ENCODE data around the gene RNF4. TPM values are rescaled to one million over a fixed set of nuclear protein-coding genes. Genes with fewer than 3 reads are reported as not detected.

RNF4 gene
- total and polyA plus RNA-seq, 8 donors = 11.7 to 30.3 (median 23.3) TPM

- intact Hi-C loops (cut with DNase I) = no loop called here
- TF ChIP-seq CTCF (IDR thresholded peaks at IDR 0.05) = no peak
- H3K27ac ChIP-seq = no peak overlapping the region
Measured at GRCh38 chr4:2470791-2471190, 1.9 kb downstream of the RNF4 start.

DNA sequence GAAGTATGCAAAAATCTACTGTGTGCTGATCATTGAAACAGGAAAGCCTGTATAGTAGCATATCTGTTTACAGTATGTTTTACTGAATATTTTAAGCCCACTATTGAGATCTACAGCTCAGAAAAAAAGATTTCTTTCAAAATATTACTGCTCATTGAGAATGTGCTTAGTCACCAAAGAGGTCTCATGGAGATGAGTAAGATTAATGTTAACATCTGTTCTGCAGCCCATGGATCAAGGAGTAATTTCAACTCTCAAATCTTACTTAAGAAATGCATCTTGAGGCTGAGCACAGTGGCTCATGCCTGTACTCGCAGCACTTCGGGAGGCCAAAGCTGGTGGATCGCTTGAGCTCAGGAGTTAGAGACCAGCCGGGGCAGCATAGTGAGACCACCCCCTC lies 3.3 kb downstream of the RNF4 start:
- TF ChIP-seq CTCF (IDR thresholded peaks at IDR 0.05) = no peak
- FAIRE-seq = no peak

More at GRCh38 chr4:2470791-2471190, 1.9 kb downstream of the RNF4 start:
- H3K36me3 ChIP-seq = no peaks in the 10 kb centered on the region
- ATAC-seq (no peak), FAIRE-seq (no peak), DNase-seq (no peak)
- H3K4me1 ChIP-seq = peaks cover 0 to 16% (median 11%) of the 10 kb centered on the region in 3 donors
- WGBS, 2 donors = 79 to 81% methylated on average over 7 of the region's 7 CpGs
- no peaks in the 10 kb centered on the region for H3K9me3 ChIP-seq
- no peaks in the 10 kb centered on the region for H3K27me3 ChIP-seq
- peak overlapping the region in 1 of 4 donors; percentile 94 for H3K4me3 ChIP-seq

DNA sequence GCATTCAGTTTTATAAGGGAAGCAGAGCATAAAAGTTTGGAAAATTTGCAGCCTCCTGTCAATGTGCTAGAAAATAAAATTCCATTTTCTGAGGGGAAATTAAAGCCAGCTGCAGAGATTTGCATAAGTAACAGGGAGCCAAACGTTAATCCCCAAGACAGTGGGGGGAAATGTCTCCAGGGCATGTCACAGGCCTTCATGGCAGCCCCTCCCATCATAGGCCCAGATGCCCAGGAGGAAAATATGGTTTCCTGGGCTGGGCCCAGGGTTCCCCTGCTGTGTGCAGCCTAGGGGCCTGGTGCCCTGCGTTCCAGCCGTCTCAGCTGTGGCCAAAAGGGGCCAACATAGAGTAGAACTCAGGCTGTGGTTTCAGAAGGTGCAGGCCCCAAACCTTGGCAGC lies 9.3 kb downstream of the RNF4 start:
- peaks cover 32 to 46% (median 35%) of the 10 kb centered on the region in 3 donors for H3K4me1 ChIP-seq
- no peak overlapping the region for H3K27ac ChIP-seq
- 56 to 73% methylated on average over 3 of the region's 3 CpGs for WGBS, 2 donors
- H3K4me3 ChIP-seq = no peak overlapping the region
- DNase-seq (no peak), ATAC-seq (no peak), FAIRE-seq (no peak)
- TF ChIP-seq CTCF (IDR thresholded peaks at IDR 0.05) = no peak
- no peaks in the 10 kb centered on the region for H3K27me3 ChIP-seq
- H3K9me3 ChIP-seq = no peaks in the 10 kb centered on the region
- intact Hi-C loops (cut with DNase I) = no loop called here
- no peaks in the 10 kb centered on the region for H3K36me3 ChIP-seq

More for the DNA sequence above, 3.3 kb downstream of the RNF4 start:
- WGBS, 2 donors = 96 to 98% methylated on average over 4 of the region's 4 CpGs
- no peak for ATAC-seq
- Histone ChIP-seq H3K4me1 (peaks cover 0 to 18% (median 15%) of the 10 kb centered on the region in 3 donors), H3K27ac (no peak overlapping the region), H3K4me3 (no peak overlapping the region), H3K9me3 (no peaks in the 10 kb centered on the region), H3K27me3 (no peaks in the 10 kb centered on the region), H3K36me3 (no peaks in the 10 kb centered on the region)
- intact Hi-C loops (cut with DNase I) = no loop called here
- no peak for DNase-seq

- Histone ChIP-seq H3K9me3 (no peaks in the 10 kb centered on the region), H3K36me3 (no peaks in the 10 kb centered on the region), H3K4me1 (peaks cover 32 to 62% (median 41%) of the 10 kb centered on the region in 3 donors), H3K27ac (no peak overlapping the region), H3K4me3 (no peak overlapping the region), H3K27me3 (no peaks in the 10 kb centered on the region)
- DNase-seq (no peak), FAIRE-seq (no peak), ATAC-seq (no peak)
- 76 to 80% methylated on average over 5 of the region's 5 CpGs for WGBS, 2 donors
- TF ChIP-seq CTCF (IDR thresholded peaks at IDR 0.05) = no peak
- intact Hi-C loops (cut with DNase I) = no loop called here
Measured at GRCh38 chr4:2480649-2481048, 11.7 kb downstream of the RNF4 start.

DNA sequence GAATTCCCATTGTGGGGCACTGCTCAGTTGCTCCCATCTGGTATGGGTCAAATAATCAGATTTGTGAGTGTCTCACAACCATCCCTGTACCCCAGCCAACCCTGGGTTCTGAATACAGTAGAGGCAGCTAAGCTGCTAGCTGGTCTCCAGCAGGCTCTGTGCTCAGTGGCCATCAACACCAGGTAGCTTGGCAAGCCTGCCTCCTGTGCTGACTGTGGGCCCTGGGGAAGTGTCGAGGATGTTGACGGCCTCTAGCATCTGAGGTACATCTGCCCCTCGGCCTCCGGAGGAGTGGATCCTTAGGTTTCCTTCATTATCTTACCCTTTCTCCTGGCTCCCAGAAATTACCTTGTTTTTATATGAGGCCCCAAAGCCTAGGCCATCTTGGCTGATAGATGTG lies 13.3 kb downstream of the RNF4 start:
- no peak for DNase-seq
- peak in 2 of 4 donors; percentile 16 to 22 for ATAC-seq
- WGBS, 2 donors = 49 to 64% methylated on average over 4 of the region's 4 CpGs
- H3K4me3 ChIP-seq = no peak overlapping the region
- peaks cover 32 to 63% (median 35%) of the 10 kb centered on the region in 3 donors for H3K4me1 ChIP-seq
- no peaks in the 10 kb centered on the region for H3K27me3 ChIP-seq
- no peak for TF ChIP-seq CTCF (IDR thresholded peaks at IDR 0.05)
- FAIRE-seq = no peak
- intact Hi-C loops (cut with DNase I) = no loop called here
- H3K9me3 ChIP-seq = no peaks in the 10 kb centered on the region
- H3K27ac ChIP-seq = peak overlapping the region; percentile 33 to 85 (median 56)
- no peaks in the 10 kb centered on the region for H3K36me3 ChIP-seq

All from pancreas (tissue), 10 donors.